Astrocyte of the spinal cord (primary cell): ENCODE results near the gene OPRM1.

Source experiments
- DNase-seq: peaks from one replicate; pipeline ENCODE4 v3.0.0; 2011; ENCODE audit warnings: low read depth, low spot score
- H3K4me3 ChIP-seq: 2 replicates; pipeline ENCODE4 v1.5.1; 2011; ENCODE audit warnings: low read depth, mild to moderate bottlenecking, low read length, moderate library complexity
- in situ Hi-C: cut with HindIII; loops from 2 replicates; pipeline ENCODE4 v1.10.0; 2017; ENCODE audit warnings: low sequenced_read_pairs
- TF ChIP-seq, protein P1 (sequence below): IDR thresholded peaks from 2 replicates; pipeline ENCODE4 v1.5.1; 2012; ENCODE audit warnings: low read depth, mild to moderate bottlenecking, low read length, inconsistent platforms

Gene OPRM1

DNA sequence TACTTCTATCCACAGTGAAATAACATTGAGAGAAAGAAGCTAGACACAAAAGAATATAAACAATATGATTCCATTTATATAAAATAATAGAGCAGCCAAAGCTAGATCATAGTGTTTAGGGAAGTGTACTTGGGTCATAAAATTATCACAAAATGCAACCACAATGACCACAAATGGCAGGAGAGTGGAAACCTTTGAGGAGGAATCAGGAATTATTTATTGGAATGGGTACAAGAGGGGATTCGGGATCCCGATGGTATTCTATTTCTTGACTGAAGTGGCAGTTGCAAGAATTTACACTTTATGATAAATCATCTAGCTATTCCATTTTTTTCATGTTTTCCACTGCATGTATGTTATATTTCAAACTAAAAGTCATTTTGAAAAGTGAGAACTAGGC is 241.5 kb downstream of the OPRM1 start:
- in situ Hi-C loops: no loop called here

DNA sequence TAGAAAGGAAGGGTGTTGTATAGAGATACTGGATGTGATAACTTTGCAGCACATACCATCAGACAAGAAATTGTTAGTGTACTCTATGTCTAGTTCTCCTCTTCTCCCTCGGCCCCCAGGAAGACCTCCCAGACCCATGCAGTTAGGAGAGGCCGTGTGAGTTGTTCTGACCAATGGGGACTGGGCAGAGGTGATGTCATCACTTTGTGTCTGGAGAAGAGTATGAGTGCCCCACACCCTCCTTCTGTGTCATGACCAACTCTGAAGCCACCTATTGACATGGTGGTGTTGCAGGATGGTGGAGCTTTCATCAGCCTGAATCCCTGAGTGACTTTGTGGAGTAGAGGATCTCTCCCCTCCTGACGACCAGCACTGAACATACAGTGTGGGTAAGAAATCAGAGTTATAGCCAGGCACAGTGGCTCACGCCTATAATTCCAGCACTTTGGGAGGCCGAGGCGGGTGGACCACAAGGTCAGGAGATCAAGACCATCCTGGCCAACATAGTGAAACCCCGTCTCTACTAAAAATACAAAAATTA is 245.3 kb downstream of the OPRM1 start:
- in situ Hi-C loops: no loop called here
- TF ChIP-seq, protein P1, sequence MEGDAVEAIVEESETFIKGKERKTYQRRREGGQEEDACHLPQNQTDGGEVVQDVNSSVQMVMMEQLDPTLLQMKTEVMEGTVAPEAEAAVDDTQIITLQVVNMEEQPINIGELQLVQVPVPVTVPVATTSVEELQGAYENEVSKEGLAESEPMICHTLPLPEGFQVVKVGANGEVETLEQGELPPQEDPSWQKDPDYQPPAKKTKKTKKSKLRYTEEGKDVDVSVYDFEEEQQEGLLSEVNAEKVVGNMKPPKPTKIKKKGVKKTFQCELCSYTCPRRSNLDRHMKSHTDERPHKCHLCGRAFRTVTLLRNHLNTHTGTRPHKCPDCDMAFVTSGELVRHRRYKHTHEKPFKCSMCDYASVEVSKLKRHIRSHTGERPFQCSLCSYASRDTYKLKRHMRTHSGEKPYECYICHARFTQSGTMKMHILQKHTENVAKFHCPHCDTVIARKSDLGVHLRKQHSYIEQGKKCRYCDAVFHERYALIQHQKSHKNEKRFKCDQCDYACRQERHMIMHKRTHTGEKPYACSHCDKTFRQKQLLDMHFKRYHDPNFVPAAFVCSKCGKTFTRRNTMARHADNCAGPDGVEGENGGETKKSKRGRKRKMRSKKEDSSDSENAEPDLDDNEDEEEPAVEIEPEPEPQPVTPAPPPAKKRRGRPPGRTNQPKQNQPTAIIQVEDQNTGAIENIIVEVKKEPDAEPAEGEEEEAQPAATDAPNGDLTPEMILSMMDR: no peak
- DNase-seq: no peak
- H3K4me3 ChIP-seq: no peak overlapping the region

More for the DNA sequence above, 241.5 kb downstream of the OPRM1 start:
- TF ChIP-seq, protein P1: no peak
- H3K4me3 ChIP-seq: no peak overlapping the region
- no peak for DNase-seq

DNA sequence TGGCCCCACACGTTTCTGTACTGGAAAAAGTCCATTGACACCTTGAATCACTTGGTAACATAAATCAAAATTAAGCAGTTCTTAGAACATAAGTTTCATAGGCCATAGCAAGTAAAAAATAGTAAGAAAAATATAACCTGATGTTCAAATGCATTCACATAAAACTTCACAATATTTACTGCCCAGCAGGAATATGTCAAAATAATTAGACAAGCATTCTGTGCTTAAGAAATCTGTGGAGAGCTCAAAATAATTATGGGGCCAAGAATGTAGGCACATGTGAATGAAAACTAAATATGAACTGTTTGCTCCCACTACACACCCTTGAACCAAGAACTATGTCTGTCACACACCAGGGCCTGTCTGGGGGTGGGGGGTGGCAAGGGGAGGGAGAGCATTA is 246.8 kb downstream of the OPRM1 start:
- in situ Hi-C loops: no loop called here
- DNase-seq: no peak
- H3K4me3 ChIP-seq: no peak overlapping the region
- TF ChIP-seq, protein P1: no peak

DNA sequence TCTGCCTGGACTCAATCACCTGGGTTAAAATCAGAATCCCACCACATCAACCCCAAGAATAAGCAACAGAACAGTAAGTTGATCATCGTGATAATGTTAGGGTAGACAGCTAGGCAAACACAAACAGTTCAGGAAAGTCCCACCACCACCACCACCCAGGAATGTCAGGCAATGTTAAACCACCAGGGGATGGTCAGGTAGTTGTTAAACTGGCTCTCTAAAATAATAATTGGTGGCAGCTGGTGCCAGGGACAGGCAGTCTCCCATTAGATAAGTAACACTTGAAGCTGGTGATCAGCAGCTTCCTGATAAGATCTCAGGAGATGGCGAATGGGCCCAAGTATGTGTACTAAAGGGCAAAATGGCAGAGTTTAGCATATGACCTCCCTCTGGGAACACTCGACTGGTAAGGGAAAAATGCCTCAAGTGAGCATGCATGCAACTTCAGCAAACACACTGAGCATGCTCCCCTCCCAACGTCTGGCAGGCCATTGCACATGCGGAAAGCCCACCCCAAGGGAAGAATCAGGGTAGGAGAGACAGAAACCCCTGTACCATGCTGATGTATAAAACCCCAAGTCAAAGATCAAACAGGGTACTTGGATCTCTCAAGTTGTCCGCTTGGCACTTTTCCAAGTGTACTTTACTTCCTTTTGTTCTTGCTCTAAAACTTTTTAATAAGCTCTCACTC is 250.9 kb downstream of the OPRM1 start:
- in situ Hi-C loops: no loop called here
- TF ChIP-seq, protein P1: no peak
- no peak for DNase-seq
- no peak overlapping the region for H3K4me3 ChIP-seq

DNA sequence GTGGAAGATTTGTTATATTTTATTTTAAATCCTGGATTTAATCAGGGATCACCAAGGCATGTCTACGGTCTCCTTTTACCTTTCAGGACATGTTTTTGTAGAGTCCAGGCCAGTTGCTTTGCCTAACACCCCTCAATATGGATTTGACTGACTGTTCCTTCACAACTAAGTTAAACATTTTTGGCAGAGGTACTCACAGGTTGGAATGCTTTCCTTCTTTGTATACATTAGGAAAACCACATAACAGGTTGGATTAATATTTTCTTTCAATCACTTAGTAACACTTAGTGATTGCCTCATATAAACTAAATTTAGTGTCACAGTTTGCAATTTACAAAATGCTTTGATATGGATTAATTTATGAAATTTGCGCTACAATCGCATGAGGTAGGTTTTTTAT is 253.0 kb downstream of the OPRM1 start:
- no peak overlapping the region for H3K4me3 ChIP-seq
- no peak for DNase-seq
- in situ Hi-C loops: no loop called here
- TF ChIP-seq, protein P1: no peak

DNA sequence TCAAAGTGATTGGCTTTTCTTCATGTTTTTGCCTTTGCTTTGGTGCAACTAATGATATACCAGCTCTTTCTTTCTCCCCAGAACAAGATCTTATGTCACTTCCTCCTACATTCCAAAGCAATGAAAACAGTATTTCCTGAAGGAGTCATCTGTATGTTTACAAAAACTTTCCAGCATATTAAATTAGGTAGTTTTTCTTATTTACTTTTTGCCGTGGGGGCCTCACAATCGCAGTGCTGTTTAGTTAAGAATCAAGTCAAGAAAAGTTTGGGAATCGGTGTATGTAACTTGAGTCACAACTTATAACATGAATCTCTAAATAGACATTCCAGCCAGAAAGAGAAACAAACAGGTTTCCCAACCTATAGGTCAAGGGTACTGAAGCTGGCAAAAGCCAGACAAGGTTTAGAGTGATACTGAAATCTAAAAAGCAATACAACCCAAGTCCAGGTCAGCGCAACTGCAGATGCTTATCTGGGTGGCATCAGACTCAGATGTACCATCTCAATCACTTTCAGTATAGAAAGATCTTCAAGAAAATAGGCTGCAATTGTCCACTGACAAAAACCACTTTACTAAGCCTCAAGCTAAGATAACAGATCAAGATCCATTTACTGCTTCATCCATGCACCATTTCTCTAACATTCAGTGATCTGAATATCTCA is 253.9 kb downstream of the OPRM1 start:
- TF ChIP-seq, protein P1: no peak
- DNase-seq: peak; percentile 73
- H3K4me3 ChIP-seq: no peak overlapping the region
- in situ Hi-C loops: no loop called here
